Measurements from ENCODE around the gene NFKBIL1. TPM values are rescaled to one million over a fixed set of nuclear protein-coding genes. Genes with fewer than 3 reads are reported as not detected.

The NFKBIL1 gene
- total and polyA plus RNA-seq, 10 of the 15 experiments (the other 5 are each of a cell fraction or from before 2014, with no cell fraction given) = 0.19 to 15.1 (median 7.0) TPM

DNA sequence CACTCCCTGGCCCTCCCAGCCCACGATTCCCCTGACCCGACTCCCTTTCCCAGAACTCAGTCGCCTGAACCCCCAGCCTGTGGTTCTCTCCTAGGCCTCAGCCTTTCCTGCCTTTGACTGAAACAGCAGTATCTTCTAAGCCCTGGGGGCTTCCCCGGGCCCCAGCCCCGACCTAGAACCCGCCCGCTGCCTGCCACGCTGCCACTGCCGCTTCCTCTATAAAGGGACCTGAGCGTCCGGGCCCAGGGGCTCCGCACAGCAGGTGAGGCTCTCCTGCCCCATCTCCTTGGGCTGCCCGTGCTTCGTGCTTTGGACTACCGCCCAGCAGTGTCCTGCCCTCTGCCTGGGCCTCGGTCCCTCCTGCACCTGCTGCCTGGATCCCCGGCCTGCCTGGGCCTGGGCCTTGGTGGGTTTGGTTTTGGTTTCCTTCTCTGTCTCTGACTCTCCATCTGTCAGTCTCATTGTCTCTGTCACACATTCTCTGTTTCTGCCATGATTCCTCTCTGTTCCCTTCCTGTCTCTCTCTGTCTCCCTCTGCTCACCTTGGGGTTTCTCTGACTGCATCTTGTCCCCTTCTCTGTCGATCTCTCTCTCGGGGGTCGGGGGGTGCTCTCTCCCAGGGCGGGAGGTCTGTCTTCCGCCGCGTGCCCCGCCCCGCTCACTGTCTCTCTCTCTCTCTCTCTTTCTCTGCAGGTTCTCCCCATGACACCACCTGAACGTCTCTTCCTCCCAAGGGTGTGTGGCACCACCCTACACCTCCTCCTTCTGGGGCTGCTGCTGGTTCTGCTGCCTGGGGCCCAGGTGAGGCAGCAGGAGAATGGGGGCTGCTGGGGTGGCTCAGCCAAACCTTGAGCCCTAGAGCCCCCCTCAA lies 24.9 kb downstream of the NFKBIL1 start, which contains the start of gene LTA (continued):
- TF ChIP-seq SIX5 (IDR thresholded peaks at IDR 0.05; ENCODE audit: low read depth, low read length, severe bottlenecking) (no peak), NFYB (IDR thresholded peaks at IDR 0.05; ENCODE audit: insufficient read depth, low read depth, low read length) (no peak), RCOR1 (conservative IDR thresholded peaks at IDR 0.05; ENCODE audit: low read depth, low read length) (0 out of 2 replicates have a peak, but pooled peaks have one; percentile 33), ZNF24 (IDR thresholded peaks at IDR 0.05) (no peak), EED (IDR thresholded peaks at IDR 0.05; ENCODE audit: low read depth) (peak; percentile 71), POLR2A (IDR thresholded peaks at IDR 0.05; ENCODE audit: low read depth, low read length) (peak; percentile 90), NR2C1 (IDR thresholded peaks at IDR 0.05) (no peak), ZSCAN29 (IDR thresholded peaks at IDR 0.05) (no peak), BCL11A (IDR thresholded peaks at IDR 0.05; ENCODE audit: low read depth, low read length) (no peak; the same call in 1 of the 2 replicates), TCF7 (IDR thresholded peaks at IDR 0.05; ENCODE audit: borderline replicate concordance) (no peak), HDAC6 (IDR thresholded peaks at IDR 0.05; ENCODE audit: unreplicated experiment) (no peak), IKZF2 (IDR thresholded peaks at IDR 0.05) (peak in 1 of 2 experiments; percentile 71), MEF2B (IDR thresholded peaks at IDR 0.05; ENCODE audit: partially characterized antibody, poor library complexity, severe bottlenecking) (peak; percentile 40), ATF7 (IDR thresholded peaks at IDR 0.05; ENCODE audit: low read depth) (peak; percentile 63), SREBF1 (IDR thresholded peaks at IDR 0.05; ENCODE audit: low read length) (no peak), PAX5 (IDR thresholded peaks at IDR 0.05; ENCODE audit: borderline replicate concordance, low read depth, low read length) (peak; percentile 28; the same call in 1 of the 2 replicates), SMAD5 (IDR thresholded peaks at IDR 0.05; ENCODE audit: low read depth) (peak; percentile 37; the same call in 1 of the 2 replicates), BRCA1 (IDR thresholded peaks at IDR 0.05; ENCODE audit: low read depth, low read length) (no peak), NBN (IDR thresholded peaks at IDR 0.05) (peak; percentile 91)
- TF ChIP-seq, protein P1, sequence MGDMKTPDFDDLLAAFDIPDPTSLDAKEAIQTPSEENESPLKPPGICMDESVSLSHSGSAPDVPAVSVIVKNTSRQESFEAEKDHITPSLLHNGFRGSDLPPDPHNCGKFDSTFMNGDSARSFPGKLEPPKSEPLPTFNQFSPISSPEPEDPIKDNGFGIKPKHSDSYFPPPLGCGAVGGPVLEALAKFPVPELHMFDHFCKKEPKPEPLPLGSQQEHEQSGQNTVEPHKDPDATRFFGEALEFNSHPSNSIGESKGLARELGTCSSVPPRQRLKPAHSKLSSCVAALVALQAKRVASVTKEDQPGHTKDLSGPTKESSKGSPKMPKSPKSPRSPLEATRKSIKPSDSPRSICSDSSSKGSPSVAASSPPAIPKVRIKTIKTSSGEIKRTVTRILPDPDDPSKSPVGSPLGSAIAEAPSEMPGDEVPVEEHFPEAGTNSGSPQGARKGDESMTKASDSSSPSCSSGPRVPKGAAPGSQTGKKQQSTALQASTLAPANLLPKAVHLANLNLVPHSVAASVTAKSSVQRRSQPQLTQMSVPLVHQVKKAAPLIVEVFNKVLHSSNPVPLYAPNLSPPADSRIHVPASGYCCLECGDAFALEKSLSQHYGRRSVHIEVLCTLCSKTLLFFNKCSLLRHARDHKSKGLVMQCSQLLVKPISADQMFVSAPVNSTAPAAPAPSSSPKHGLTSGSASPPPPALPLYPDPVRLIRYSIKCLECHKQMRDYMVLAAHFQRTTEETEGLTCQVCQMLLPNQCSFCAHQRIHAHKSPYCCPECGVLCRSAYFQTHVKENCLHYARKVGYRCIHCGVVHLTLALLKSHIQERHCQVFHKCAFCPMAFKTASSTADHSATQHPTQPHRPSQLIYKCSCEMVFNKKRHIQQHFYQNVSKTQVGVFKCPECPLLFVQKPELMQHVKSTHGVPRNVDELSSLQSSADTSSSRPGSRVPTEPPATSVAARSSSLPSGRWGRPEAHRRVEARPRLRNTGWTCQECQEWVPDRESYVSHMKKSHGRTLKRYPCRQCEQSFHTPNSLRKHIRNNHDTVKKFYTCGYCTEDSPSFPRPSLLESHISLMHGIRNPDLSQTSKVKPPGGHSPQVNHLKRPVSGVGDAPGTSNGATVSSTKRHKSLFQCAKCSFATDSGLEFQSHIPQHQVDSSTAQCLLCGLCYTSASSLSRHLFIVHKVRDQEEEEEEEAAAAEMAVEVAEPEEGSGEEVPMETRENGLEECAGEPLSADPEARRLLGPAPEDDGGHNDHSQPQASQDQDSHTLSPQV (IDR thresholded peaks at IDR 0.05) = no peak
- TF ChIP-seq, protein P2, sequence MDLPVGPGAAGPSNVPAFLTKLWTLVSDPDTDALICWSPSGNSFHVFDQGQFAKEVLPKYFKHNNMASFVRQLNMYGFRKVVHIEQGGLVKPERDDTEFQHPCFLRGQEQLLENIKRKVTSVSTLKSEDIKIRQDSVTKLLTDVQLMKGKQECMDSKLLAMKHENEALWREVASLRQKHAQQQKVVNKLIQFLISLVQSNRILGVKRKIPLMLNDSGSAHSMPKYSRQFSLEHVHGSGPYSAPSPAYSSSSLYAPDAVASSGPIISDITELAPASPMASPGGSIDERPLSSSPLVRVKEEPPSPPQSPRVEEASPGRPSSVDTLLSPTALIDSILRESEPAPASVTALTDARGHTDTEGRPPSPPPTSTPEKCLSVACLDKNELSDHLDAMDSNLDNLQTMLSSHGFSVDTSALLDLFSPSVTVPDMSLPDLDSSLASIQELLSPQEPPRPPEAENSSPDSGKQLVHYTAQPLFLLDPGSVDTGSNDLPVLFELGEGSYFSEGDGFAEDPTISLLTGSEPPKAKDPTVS (IDR thresholded peaks at IDR 0.05; ENCODE audit: low read depth, low read length) = no peak
- TF ChIP-seq, protein P3, sequence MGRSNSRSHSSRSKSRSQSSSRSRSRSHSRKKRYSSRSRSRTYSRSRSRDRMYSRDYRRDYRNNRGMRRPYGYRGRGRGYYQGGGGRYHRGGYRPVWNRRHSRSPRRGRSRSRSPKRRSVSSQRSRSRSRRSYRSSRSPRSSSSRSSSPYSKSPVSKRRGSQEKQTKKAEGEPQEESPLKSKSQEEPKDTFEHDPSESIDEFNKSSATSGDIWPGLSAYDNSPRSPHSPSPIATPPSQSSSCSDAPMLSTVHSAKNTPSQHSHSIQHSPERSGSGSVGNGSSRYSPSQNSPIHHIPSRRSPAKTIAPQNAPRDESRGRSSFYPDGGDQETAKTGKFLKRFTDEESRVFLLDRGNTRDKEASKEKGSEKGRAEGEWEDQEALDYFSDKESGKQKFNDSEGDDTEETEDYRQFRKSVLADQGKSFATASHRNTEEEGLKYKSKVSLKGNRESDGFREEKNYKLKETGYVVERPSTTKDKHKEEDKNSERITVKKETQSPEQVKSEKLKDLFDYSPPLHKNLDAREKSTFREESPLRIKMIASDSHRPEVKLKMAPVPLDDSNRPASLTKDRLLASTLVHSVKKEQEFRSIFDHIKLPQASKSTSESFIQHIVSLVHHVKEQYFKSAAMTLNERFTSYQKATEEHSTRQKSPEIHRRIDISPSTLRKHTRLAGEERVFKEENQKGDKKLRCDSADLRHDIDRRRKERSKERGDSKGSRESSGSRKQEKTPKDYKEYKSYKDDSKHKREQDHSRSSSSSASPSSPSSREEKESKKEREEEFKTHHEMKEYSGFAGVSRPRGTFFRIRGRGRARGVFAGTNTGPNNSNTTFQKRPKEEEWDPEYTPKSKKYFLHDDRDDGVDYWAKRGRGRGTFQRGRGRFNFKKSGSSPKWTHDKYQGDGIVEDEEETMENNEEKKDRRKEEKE (IDR thresholded peaks at IDR 0.05) = no peak
- TF ChIP-seq, protein P4, sequence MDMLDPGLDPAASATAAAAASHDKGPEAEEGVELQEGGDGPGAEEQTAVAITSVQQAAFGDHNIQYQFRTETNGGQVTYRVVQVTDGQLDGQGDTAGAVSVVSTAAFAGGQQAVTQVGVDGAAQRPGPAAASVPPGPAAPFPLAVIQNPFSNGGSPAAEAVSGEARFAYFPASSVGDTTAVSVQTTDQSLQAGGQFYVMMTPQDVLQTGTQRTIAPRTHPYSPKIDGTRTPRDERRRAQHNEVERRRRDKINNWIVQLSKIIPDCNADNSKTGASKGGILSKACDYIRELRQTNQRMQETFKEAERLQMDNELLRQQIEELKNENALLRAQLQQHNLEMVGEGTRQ (IDR thresholded peaks at IDR 0.05; ENCODE audit: borderline replicate concordance, low read depth, low read length) = no peak
